Rectal smooth muscle tissue (tissue), 1 donor: ENCODE data around the gene PYDC2.

Source experiments
- H3K27ac ChIP-seq: one replicate; pipeline ENCODE4 v1.7.0; 2013; ENCODE audit warnings: low read depth, low read length, inconsistent platforms
- H3K27me3 ChIP-seq: one replicate; pipeline ENCODE4 v1.7.0; 2013; ENCODE audit warnings: low read length; ENCODE audit not compliant: control insufficient read depth, insufficient read depth
- H3K36me3 ChIP-seq: one replicate; pipeline ENCODE4 v1.7.0; 2013; ENCODE audit warnings: low read length; ENCODE audit not compliant: control insufficient read depth, insufficient read depth
- H3K4me1 ChIP-seq: one replicate; pipeline ENCODE4 v1.7.0; 2013; ENCODE audit warnings: low read length; ENCODE audit not compliant: control insufficient read depth, insufficient read depth
- H3K4me3 ChIP-seq: one replicate; pipeline ENCODE4 v1.7.0; 2013; ENCODE audit warnings: low read length
- H3K9ac ChIP-seq: one replicate; pipeline ENCODE4 v1.7.0; 2013; ENCODE audit warnings: low read length

PYDC2 gene

DNA sequence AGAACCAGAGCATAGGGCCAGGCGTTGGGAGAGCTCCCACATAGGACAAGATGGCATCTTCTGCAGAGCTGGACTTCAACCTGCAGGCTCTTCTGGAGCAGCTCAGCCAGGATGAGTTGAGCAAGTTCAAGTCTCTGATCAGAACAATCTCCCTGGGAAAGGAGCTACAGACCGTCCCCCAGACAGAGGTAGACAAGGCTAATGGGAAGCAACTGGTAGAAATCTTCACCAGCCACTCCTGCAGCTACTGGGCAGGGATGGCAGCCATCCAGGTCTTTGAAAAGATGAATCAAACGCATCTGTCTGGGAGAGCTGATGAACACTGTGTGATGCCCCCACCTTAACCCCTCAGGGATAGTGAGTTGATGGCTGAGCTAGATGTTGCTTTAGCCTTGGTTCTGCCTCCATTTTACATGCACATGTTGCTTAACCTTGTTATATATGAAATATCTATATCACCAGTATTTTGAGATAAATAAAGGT lies at the start of gene PYDC2:
TSS of gene PYDC2 (plus strand) at position 51 of the 483 bp plus-strand sequence. CDS start at position 51, 0 bp downstream.
- Histone ChIP-seq H3K27me3 (no peaks in the 10 kb centered on the region), H3K9ac (no peak within 1 kb of the TSS), H3K4me1 (no peaks in the 10 kb centered on the region), H3K4me3 (no peak within 1 kb of the TSS), H3K36me3 (no peaks in the 10 kb centered on the region), H3K27ac (no peak within 1 kb of the TSS)

DNA sequence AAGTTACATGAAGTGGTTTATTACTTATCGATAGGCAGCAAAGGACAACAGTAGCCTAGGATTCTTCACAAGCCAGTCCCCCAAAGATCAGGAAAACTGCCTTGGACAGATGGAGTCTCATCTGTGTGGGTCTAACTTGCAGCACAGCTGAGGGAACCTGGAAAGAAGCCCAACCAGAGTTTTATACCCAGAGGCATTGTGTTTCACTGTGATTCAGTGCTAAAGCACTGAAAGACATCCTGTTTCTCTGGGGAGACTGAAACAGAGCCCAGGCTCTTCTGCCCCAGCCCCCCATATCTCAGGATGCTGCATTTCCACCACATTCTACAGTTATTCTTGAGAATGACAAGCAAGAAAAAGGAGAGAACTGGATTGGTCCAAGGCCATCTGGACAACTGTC lies 48.2 kb upstream of the PYDC2 start:
- Histone ChIP-seq H3K27ac (no peak overlapping the region), H3K27me3 (no peaks in the 10 kb centered on the region), H3K4me1 (no peaks in the 10 kb centered on the region), H3K9ac (no peak overlapping the region), H3K4me3 (no peak overlapping the region), H3K36me3 (no peaks in the 10 kb centered on the region)

DNA sequence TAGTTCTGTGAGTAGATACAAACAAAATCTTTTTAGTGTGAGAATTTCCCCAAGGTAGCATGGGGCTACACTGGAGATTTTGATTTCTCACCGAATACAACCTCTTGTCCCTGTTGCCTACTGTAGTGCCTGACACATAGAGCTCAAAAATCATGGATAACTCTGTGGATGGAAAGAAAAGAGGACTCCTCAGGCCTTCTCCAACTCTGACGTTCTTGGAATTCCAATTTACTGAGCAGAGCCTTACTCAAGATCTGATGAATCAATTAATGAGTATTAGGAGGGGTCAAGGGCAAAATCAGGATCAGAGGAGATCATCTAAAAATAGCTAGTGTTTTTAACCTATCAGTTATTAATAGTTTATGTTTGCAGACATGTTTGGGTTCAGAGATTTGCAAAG lies 46.7 kb upstream of the PYDC2 start:
- no peaks in the 10 kb centered on the region for H3K36me3 ChIP-seq
- no peak overlapping the region for H3K27ac ChIP-seq
- no peaks in the 10 kb centered on the region for H3K27me3 ChIP-seq
- no peak overlapping the region for H3K9ac ChIP-seq
- no peak overlapping the region for H3K4me3 ChIP-seq
- no peaks in the 10 kb centered on the region for H3K4me1 ChIP-seq

DNA sequence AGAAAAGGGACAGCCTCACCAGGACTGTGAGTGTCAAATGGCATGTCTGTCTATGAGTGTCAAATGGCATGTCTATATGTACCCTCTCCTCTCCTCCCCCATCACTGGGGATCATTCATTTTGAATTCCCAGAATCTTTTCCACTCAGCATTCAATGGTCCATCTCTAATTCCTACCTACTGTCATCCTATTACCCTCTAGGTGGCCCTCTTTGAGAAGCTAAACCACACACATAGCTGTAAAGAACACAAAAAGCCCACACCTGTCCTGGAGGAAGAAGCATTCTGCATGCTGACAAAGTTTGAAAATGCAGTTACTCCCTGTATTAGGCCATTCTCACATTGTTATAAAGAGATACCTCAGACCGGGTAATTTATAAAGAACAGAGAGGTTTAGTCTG lies 46.2 kb upstream of the PYDC2 start:
- no peak overlapping the region for H3K4me3 ChIP-seq
- H3K9ac ChIP-seq, result no peak overlapping the region
- no peak overlapping the region for H3K27ac ChIP-seq
- H3K27me3 ChIP-seq, result no peaks in the 10 kb centered on the region
- H3K36me3 ChIP-seq, result no peaks in the 10 kb centered on the region
- H3K4me1 ChIP-seq, result no peaks in the 10 kb centered on the region

DNA sequence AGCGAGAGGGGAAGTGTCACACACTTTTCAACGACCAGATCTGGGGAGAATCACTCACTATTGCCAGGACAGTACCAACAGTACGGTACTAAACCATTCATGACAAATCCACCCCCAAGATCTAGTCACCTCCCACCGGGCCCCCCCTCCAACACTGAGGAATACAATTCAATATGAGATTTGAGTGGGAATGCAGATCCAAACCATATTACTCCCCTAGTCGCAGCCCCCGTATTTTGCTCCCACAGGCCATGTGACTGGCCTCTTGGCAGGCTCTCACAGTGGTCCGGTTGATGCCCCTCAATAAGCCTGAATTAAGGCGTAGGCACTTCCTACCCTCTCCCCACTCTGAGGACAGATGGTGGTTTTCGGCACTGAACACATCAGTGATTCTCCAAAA lies 45.4 kb upstream of the PYDC2 start:
- Histone ChIP-seq H3K4me3 (no peak overlapping the region), H3K27ac (no peak overlapping the region), H3K9ac (no peak overlapping the region), H3K36me3 (no peaks in the 10 kb centered on the region), H3K27me3 (no peaks in the 10 kb centered on the region), H3K4me1 (no peaks in the 10 kb centered on the region)

DNA sequence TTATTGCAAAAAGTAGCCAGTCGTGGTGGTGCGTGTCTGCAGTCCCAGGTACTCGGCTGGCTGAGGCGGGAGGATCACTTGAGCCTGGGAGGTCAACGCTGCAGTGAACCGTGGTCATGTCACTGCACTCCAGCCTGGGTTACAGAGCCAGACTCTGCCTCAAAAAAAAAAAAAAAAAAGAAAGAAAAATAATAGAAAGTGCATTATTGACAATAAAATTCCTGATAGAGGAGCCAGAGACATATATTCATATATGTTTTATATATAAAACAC lies 43.6 kb upstream of the PYDC2 start:
- H3K27me3 ChIP-seq, result no peaks in the 10 kb centered on the region
- H3K4me1 ChIP-seq, result no peaks in the 10 kb centered on the region
- no peak overlapping the region for H3K9ac ChIP-seq
- H3K4me3 ChIP-seq, result no peak overlapping the region
- H3K27ac ChIP-seq, result no peak overlapping the region
- H3K36me3 ChIP-seq, result no peaks in the 10 kb centered on the region

DNA sequence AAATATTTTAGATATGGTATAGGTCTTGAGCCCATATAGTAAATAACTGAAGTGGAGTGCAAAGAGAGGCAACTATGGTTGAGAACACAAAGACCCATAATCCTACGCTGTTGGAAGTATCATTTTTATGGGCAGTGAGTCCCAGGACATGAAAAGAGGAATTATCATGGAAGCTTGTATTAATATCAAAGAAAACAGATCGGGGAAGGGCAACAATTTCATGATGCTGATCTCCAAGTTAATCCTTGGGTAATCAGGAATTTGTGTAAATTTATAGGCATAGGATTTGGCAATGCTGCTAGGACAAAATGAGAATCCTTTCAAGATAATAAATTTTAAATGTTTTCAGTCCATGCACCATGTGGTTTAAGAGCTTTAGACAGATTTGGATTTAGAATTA lies 40.2 kb upstream of the PYDC2 start:
- no peaks in the 10 kb centered on the region for H3K27me3 ChIP-seq
- H3K4me1 ChIP-seq, result no peaks in the 10 kb centered on the region
- no peak overlapping the region for H3K27ac ChIP-seq
- no peak overlapping the region for H3K4me3 ChIP-seq
- no peak overlapping the region for H3K9ac ChIP-seq
- H3K36me3 ChIP-seq, result no peaks in the 10 kb centered on the region

DNA sequence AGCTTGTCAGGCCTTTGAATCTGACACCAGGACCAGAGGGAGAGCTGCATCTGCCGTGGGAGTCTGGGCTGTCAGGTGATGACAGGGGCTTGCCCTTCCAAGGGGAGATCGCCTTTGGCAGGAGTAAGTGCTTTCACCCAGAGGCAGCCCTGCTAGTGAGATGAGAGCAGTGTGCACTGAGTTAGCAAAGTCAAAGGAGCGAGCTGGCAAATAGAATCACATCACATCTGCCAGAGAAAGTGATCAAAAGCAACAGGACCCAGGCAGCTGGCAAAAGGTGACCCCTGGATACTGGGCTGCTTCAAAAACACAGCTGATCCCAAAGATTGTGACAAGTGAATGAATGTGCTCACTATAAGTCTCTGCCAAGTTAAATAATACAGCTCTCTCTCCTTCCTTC lies 36.1 kb upstream of the PYDC2 start:
- no peaks in the 10 kb centered on the region for H3K4me1 ChIP-seq
- no peaks in the 10 kb centered on the region for H3K27me3 ChIP-seq
- no peak overlapping the region for H3K4me3 ChIP-seq
- no peak overlapping the region for H3K27ac ChIP-seq
- no peaks in the 10 kb centered on the region for H3K36me3 ChIP-seq
- H3K9ac ChIP-seq, result no peak overlapping the region

DNA sequence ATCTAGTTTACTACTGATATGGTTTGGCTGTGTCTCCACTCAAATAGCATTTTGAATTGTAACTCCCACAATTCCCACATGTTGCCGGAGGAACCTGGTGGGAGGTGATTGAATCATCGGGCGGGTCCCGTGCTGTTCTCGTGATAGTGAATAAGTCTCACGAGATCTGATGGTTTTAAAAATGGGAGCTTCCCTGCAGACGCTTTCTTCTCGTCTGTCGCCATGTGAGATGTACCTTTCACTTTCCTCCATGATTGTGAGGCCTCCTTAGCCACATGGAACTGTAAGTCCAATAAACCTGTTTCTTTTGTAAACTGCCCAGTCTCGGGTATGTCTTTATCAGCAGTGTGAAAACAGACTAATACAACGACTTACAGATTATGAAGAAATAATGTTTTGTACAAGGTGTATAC lies 35.6 kb upstream of the PYDC2 start:
- Histone ChIP-seq H3K4me1 (no peaks in the 10 kb centered on the region), H3K4me3 (no peak overlapping the region), H3K36me3 (no peaks in the 10 kb centered on the region), H3K27ac (no peak overlapping the region), H3K9ac (no peak overlapping the region), H3K27me3 (no peaks in the 10 kb centered on the region)

DNA sequence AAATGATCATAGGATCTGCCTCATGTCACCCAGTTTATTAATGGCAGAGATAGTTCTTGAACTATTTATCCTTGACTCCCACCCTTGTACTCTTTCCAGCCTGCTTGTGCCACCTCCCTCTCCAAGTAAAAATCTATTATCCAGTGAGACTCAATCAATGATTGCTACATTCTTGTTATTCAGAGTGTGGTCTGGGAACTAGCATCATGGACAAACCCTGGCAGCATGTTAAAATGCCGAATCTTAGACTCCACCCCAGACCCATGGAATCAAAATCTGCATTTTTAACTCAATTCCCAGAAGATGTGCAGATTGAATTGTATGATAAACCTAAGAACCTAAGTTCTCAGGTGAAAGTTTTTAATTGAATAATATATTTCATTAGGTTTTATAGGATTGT lies 34.7 kb upstream of the PYDC2 start:
- H3K36me3 ChIP-seq, result no peaks in the 10 kb centered on the region
- H3K4me3 ChIP-seq, result no peak overlapping the region
- no peaks in the 10 kb centered on the region for H3K27me3 ChIP-seq
- H3K27ac ChIP-seq, result no peak overlapping the region
- H3K4me1 ChIP-seq, result no peaks in the 10 kb centered on the region
- no peak overlapping the region for H3K9ac ChIP-seq

DNA sequence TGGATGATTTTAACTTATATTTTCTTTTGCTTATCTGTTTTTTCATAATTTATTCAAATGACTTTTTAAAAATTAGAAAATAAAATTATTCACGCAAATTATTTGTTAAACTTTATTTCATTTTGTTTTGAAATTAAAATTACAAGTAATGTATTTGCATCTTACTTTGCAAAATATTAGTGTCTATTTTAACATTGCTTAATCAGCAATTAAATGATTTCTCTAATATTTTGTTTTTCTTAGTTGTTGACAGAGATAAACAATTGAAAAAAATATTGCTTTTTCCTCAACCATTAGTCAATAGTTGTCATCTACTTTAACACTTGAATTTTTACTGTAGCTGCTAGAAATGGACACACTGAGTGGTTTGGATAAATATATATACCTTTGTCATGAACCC lies 32.8 kb upstream of the PYDC2 start:
- Histone ChIP-seq H3K9ac (no peak overlapping the region), H3K4me1 (no peaks in the 10 kb centered on the region), H3K36me3 (no peaks in the 10 kb centered on the region), H3K4me3 (no peak overlapping the region), H3K27ac (no peak overlapping the region), H3K27me3 (no peaks in the 10 kb centered on the region)

DNA sequence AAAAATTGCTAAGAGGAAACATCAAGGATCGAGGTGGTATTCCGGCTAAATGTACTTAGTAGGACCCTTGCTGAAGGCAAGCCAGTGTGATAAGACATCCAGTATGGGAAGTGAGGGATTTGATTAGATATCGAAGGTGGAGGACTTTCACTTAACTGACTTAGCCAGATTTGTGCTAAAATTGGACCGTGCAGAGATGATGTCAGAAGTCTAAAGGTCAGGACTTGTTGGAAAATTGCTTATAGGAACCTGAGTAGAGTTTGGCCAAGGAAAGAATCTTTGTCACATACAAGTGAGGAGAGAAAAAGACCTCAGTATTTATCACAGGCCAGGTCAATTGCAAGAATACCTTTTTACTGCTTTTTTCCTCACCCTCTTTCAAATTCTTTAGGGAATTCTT lies 30.9 kb upstream of the PYDC2 start:
- H3K4me1 ChIP-seq, result no peaks in the 10 kb centered on the region
- H3K27me3 ChIP-seq, result no peaks in the 10 kb centered on the region
- no peak overlapping the region for H3K4me3 ChIP-seq
- no peak overlapping the region for H3K27ac ChIP-seq
- no peaks in the 10 kb centered on the region for H3K36me3 ChIP-seq
- no peak overlapping the region for H3K9ac ChIP-seq

DNA sequence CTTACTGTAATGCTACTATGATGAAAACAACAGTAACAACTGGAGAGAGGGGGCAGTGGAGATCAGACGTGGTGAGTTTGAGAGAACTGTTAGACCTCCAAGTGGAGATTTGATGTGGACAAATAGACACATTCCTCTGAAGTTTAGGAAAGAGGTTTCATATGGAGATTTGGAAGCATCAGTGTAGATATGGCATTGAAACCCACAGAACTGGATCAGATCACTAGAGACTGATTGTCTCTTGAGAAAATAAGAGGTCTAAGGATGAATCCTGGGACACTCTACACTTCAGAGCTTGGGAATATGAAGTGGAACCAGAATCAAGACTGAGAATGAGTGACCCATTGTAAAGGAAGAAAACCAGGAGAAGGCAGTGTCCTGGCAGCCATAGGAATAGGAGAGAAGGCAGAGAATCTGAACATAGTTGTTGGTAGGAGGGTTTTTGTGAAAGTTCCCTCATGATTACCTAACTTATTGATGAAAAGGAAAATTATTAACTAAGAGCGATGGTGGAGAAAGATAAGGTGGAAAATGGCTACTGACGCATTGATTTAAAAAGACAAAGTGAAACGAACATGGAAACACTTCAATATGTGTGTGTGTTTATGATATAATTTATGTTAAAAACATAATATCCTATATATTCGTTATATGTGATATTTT lies 29.7 kb upstream of the PYDC2 start:
- Histone ChIP-seq H3K27ac (no peak overlapping the region), H3K4me1 (no peaks in the 10 kb centered on the region), H3K4me3 (no peak overlapping the region), H3K27me3 (no peaks in the 10 kb centered on the region), H3K36me3 (no peaks in the 10 kb centered on the region), H3K9ac (no peak overlapping the region)
